B cell (primary cell): ENCODE measurements around the gene SLC44A1.

ENCODE experiments used
- CTCF ChIP-seq: fragments of 200-600 bp; IDR thresholded peaks from one replicate; pipeline ENCODE4 v1.8.0; 2022; ENCODE audit warnings: antibody characterized with exemption, mild to moderate bottlenecking
- EZH2 ChIP-seq: IDR thresholded peaks from 2 replicates; pipeline ENCODE4 v1.6.1; 2012; ENCODE audit warnings: borderline replicate concordance, low read depth, mild to moderate bottlenecking, moderate library complexity, low read length; ENCODE audit not compliant: insufficient read depth, poor library complexity, severe bottlenecking

GRCh38 chr9:105237246-105237645, 7.2 kb upstream of the SLC44A1 start:
- TF ChIP-seq CTCF, result no peak
- TF ChIP-seq EZH2, result no peak
